Superior temporal gyrus (tissue), 1 donor: ENCODE measurements around the gene MAP2K7.
"Not testable (repeated sequence)": the region's sequence is repeated elsewhere in the genome, so short reads cannot be mapped to it uniquely, and the experiment has no call there.

Experiments
- DNase-seq: peaks from one replicate; pipeline ENCODE4 v3.0.0-alpha.2; 2016; ENCODE audit errors: extremely low spot score

MAP2K7 gene

DNA sequence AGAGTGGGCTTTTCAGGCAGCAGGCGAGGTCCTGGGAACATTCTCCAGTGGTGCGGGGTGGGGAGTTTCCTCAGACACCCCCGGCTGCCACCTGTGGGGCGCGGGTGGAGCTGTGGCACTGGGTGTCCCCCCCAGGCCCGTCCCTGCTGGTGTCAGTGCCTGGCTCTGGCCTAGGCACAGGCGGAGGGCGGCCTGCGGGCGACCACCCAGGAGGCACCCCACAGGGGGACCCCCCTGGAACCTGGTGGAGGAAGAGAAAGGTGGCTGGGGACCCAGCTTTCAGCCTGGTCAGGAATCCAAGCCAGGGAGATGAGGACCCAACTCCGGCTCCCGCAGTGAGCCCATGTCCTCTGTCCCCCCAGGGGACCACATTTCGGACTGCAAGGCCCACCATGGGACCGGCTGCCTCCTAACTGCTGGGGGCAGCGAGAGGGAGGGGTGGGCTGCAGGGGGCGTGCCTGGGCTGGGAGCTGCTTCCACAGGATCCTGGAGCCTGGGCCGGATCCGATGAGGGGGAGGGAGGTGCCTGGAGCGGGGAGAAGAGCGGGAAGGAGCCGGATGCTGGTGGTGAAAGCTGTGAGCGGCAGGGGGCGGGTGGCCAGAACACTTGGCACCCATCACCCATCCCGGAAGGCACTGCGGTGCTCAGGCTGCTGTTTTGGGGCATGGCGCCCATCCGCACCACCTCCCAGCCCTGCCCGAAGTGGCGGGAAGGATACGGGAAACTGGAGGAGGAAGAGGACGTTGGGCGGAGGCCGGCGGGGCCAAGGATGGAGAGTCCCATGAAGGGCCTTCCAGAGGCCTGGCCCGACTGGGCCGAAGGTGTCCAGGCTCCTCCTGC is 27.8 kb downstream of the MAP2K7 start:
- DNase-seq = no peak

DNA sequence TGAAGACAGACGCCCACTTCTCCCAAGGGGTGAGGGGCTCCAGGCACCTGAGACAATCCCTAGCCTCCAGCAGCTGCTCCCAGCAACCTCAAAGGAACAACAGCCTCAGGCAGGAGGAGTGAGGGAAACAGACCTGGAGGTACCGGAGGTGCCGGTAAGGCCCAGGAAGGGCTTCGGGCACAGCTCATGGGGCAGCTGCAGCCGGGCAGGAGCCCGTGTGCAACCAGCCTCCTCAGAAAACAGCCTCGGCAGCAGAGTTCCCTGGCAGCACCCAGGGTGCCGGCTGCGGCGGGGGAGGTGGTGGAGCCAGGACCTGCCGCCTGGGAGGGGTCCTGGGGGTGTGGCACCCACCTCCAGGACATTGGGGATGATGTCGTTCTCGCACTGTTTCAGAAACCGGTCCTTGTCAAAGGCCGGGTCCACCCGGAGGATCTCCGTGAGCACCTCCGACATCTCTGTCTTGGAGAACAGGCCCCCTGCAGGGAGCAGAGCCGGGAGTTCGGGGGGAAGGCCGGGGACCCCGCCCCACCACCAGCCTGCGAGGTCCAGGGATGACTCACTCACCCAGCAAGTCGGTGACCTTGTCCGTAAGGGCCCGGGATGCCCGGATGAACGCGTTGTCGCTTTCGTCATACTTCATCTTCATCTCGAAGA is 28.7 kb downstream of the MAP2K7 start:
- DNase-seq = no peak

DNA sequence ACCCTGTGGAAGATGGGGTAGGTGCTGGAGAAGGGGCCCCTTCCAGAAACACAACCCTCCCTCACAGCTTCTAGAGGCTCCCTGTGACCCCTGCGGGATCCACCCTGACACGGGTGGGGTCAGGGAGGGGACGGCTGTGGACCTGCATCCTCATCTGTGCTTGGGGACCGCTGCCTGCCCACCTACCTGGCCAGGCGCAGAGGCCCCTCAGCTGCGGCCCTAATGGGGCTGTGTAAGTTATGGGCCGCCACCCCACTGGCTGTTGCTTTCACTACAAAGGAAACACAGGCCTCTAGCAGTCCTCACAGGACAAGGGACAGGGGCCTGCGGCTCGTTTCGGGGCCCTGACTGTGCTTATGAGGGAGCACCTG is 29.2 kb downstream of the MAP2K7 start:
- DNase-seq = no peak

DNA sequence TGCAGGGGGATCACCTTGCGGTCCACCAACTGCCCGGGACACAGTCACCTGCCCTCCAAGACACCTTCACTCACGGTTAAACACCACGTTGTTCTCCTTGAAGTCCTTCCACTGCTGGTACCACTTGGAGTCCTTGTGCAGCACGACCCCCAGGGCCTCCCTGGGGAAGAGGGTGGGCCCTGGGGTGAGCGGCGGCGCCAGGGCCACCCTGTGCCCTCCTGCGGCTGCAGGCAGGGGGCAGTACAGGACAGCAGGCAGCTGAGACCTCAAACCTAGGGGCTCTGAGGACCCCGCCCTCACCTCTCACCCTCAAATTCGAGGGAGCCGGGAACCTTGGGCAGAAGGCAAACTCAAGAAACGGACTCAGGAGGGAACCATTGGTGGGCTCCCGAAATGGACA is 29.7 kb downstream of the MAP2K7 start:
- DNase-seq = no peak

DNA sequence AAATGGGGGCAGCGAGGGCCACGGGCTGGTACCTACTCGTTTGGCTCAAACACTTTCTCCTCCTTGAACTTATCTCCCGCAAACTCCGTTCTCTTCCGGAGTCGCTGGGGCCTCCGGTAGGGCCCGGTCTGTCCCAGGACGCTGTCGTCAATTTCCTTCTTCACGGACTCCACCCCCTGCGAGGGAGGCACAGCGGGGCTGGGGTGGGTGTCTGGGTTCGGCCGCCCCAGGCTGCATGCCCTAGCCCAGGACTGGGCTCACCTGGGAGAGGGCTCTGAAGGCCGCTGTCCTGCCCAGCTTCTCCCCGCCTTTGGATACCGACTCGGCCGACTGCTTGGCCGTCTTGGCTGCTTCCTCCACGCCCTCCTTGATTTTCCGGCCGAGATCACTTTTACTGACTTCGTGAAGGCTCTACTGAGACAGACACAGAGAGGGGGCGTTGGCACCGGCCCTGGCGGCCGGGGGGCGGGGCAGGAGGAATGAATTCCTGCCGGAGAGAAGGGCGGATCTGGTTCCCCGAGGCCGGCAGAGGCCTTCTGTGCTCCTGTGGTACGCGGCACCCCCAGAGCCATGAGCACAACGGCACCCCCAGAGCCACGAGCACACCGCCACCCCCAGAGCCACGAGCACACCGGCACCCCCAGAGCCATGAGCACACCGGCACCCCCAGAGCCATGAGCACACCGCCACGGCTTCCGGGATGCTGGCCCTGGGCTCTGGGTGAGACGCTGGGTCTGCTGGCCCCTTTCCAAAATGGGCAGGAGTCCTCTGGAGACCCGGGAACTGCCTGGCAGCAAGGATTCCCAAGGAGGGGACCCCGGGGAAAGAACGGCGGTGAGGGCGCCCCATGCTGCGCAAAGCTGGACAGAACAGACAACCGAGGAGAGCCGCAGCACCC is 30.4 kb downstream of the MAP2K7 start:
- no peak for DNase-seq

DNA sequence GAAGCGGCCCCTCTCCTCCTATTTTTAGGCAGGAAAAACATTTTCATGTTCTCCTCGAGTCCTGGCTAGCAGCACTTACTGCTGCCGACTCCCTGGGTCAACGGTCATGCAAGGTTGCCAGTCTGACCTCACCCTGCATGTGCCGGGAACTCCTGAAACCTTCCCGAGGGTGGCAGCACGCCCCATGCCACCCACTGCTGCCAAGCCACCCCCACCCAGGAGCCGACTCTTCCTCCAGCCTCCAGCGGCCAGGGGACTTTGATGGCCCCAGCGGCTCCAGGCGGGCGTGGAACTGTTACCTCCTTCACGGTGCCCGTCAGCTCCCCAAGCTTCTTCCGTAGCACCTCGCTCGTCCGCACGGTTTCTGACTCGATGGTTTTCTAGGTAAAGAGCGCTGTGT is 31.1 kb downstream of the MAP2K7 start:
- no peak for DNase-seq

DNA sequence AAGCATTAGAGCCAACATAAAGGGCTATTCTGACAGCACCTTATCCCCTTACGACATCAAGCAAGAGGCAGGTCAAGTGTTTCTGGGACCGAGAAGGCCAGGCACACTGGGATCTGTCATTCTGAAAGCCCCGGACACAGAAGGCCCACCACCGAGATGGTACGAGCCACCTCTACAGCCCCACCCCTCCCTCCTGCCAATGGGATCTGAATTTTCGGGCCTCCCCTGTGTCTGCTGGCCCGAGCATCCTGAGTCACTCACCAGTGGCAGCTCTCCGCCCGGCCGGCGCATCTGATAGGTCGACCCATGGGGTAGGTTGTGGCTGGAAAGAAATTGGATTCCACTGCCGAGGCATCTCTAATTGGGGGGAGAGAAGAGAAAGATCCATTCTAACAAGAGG is 37.2 kb downstream of the MAP2K7 start:
- no peak for DNase-seq

DNA sequence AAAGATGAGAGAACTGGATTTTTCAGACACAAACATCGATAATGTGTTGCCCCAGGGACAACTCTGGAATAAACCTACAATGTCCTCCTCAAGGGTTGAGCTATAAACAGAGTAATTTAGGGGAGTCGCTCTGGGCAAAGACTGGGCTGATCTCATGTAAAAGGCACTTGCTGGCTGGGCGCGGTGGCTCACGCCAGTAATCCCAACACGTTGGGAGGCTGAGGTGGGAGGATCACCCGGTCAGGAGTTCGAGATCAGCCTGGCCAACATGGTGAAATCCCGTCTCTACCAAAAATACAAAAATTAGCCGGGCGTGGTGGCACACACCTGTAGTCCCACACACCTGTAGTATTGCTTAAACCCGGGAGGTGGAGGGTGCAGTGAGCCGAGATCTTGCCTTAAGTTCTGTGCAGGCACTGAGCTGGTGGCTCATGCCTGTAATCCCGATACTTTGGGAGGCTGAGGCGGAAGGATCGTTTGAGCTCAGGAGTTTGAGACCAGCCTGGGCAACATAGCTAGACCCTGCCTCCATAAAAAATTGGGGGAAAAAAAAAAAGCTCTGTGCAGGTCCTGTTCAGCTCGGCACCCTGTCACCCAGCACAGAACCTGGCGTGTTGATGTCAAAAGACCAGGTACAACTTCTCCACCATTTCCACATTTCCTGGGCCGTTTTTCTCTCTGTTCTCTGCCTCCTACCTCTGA is 38.4 kb downstream of the MAP2K7 start:
- no peak for DNase-seq

DNA sequence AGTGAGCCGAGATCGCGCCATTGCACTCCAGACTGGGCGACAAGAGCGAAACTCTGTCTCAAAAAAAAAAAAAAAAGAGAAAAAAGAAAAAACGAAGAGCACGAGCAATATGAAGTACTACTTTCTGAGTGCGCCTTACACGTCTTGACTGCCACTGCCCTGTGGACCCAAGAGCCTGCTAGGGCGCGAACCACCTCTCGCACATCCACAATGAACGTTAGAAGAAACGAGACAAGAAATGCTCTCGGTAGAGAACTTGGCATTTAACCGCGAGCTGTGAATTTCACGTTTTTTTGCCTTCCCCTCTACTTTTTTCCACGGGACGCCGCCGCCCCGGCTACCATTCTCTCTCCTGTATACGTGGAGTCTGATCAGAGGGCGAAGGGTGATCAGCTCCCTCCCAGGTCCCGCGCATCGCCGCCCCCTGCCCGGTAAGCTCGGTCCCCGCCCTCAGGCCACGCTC is 39.3 kb downstream of the MAP2K7 start:
- DNase-seq = no peak

DNA sequence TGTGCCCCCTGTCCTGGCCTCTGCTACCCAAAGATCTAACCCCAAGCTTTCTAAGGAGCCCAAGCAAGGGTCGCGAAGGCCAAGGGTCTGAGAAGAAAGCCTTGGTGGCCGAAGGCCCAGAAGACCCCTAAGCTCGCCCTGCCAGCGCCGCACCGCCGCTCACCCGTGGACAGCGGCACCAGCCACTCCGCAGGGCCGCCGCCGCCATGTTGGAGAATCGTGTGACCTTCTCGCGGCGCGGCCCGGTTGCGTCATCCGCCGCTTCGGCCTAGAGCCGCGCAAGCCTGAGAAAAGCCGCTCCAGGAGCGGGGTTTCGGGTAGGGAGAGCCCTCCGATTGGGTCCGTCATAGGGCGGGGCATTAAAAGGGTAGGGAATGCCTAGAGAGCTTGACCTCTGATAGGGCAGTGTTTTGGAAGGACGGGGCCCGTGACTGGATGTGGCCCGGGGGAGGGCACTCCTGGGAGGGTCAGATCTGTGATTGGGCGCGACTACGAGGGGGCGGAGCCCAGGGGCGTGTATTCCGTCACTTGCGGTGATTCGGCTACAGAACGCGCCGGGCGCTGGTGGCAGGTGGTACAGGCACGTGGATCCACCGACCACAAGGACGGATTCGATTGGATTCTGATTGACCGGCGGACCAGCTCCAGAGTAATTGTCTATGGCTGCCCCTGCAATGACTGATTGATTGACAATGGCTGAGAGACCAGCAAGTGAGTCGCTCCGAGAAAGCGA is 39.9 kb downstream of the MAP2K7 start, which contains the start of gene TIMM44:
TIMM44 (minus strand) TSS at position 223 of the 733 bp plus-strand sequence; CDS start at position 208, 15 bp downstream.
- DNase-seq = peak; percentile 100

DNA sequence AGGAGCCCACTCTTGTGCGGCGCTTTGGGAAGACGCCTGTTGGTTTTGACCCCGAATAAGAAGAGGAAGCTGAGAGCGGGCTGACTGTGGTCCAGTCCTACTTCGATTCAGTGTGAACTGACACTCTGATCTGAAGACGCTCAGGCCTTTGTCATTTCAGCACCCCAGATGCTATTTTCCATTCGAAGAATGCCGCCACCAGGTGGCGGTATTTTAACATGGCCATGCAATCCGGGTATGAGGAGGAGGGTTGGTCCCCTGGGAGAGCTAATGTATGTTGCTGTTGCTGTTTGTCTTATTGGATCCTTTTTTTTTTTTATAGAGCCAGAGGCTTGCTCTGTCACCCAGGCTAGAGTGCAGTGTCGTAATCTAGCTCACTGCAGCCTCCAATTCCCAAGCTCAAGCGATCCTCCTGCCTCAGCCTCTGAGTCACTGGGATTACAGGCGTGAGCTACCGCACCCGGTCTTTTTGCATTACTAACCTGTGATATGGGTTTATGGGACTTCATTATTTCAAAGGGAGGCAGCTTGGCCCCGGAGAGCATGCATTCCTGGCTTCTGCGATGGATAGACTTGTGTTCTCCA is 40.6 kb downstream of the MAP2K7 start:
- peak; percentile 97 for DNase-seq

DNA sequence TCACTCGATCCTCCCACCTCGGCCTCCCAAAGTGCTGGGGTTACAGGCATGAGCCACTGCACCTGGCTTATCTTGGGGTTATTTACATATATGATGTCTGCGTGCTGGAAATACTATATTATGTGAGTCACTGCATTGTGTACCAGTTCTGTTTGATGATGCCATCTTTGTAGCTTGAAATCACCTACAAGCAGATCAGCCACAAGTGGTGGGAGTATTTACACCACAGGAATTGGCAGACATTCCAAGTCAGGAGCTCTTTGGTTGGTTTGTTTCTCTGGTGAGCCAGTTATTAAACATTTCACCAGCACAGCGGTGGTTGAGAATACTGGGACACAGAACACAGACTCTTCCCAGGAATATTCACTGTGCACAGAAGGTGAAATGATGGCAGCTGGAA is 44.3 kb downstream of the MAP2K7 start:
- DNase-seq = no peak

DNA sequence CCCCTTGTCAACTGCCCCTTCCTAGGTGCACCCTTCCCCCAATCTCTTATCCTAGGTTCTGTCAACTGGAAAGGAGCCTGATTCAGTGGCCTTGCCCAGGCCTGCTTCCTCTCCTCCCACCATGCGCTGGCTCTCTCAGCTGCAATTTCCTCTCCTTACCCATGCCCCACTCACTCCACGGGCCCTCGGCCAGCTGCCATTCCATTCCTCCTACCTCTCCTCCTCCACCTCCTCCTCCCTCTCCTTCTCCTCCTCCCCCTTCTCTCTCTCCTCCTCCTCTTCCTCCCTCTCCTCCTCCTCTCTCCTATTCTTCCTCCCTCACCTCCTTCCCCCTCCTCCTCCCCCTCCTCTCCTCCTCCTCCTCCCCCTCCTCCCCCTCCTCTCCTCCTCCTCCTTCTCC is 49.4 kb downstream of the MAP2K7 start:
- no peak for DNase-seq

DNA sequence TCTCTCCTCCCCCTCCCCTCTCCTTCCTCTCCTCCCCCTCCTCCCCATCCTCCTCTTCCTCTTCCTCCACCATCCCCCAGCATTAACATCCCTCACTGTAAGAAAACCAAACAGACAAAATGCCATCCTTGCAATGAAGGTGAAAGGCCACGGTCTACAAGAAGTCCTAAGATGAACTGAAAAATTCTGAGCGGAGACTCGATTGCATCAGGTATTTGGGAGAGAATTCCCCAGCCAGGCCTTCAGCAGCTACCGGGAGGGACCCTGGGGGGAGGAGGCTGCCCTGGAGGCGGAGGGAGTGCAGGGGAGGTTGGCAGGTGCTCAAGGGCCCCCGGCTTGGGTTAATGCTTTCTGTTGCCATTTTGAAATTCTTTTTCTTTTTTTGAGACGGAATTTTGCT is 49.9 kb downstream of the MAP2K7 start:
- DNase-seq = no peak

DNA sequence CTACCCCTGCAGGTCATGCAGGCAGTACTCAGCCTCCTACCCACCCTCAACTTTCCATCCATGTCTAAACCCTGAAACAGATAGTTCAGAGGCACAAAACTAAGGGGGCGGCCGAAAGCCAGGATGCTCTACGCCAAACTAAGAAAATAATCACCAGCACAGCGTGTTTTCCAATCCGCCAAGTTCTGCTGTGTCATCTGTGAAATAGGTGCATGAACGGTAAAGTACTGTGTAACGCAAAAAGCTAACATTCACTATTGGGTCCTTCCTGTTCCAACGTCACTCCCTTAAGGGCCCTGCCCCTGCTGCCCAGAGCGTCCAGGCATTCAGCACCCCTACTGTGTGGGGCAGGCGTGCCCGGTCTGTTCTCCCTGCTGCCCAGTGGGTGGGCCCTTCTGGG is 52.0 kb downstream of the MAP2K7 start:
- DNase-seq = no peak

DNA sequence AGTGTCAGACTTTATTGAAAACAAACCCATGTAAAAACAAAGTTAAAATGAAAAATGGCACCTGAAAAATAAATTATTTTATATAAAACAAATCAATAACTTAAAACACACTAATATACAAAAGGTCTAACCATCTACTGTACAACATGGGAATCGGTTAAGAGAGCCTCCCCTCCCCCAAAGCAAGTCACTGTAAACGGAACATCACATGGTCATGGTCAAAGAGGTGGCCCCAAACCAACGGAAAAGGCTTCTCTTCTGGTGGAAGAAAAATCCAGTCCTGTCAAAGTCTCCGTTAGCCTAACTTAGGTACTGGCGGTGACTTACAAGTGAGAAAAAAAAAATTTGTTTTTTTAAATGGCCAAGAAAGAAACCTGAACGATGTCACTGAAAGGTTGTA is 55.5 kb downstream of the MAP2K7 start:
- no peak for DNase-seq

DNA sequence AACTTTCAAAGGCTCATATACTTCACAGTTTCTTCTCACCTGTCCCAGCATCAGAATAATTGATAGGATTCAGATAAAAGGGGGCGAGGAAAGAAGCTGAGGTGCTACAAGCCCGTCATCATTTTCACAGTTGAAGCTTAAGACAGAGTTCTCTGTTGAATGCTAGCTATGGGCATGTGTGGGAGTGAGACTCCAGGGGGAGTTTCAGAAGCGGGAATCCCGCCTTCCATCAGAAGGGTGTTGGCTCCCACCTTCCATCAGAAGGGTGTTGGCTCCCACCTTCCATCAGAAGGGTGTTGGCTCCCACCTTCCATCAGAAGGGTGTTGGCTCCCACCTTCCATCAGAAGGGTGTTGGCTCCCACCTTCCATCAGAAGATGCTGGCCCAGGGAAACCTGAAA is 57.4 kb downstream of the MAP2K7 start:
- DNase-seq = not testable (repeated sequence)

DNA sequence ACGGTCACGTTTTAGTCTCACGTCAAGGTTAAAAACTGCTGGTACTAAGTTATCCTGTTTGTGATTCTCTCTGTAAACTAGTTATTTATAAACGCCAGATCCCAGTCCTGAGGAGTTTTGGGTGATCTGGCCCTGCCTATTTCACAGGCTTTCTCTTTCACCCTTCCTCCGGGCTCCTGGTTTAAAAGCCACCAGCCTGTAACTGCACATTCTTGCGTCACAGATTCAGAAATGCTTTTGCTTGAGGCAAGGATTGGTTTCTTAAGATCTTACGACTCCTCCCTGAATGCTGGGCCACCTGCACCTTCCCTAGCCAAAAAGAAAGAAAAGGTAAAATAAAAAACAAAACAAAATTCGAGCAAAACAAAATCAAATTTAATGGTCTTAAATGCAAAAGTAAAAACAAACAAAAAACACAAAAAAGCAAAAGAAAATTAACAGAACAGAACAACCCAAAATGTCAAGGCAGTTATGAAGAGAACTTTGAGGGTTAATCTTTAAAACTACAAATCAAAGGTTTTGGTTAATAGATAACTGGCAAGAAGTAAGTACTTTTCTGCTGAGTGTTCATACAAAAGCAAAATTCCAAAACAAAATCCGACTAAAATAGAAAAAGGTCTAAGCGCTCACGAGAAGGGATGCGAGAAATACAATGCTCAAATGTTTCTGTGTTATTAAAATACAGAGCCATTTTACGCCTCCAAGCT is 58.4 kb downstream of the MAP2K7 start:
- no peak for DNase-seq

DNA sequence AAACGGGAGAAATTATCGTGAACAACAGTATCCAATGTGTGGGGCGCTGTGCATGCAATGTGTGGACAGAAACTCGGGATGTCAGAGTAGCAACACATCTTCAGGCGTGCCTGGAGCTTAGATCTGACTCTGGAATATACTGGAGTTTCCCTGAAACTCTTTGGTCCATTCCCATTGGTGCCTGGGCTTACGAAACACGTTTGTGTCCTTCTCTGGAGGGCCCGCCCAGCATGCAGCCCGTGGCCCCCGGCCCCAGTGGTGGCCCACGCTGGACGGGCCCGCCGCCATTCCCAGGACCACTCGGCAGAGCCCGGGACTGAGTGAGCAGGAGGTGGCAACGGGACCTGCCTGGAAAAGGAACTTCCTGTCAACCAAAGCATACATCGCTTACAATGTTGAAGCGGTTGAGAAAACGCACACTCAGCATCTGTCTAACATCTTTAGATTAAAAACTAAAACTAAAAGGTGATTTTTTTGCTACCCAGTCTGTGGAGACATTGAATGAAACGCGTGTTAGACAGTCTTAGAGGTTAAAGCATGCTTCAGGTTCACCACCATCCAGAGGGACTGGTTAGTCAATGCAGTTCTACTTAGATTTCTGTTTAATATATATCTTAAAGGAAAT is 59.1 kb downstream of the MAP2K7 start:
- no peak for DNase-seq
